Uterus (tissue), 4 donors: Measurements from ENCODE around the gene THRAP3. TPM values are rescaled to one million over a fixed set of nuclear protein-coding genes. Genes with fewer than 3 reads are reported as not detected.
"Not testable (repeated sequence)": the region's sequence is repeated elsewhere in the genome, so short reads cannot be mapped to it uniquely, and the experiment has no call there.

ENCODE experiments used
- DNase-seq, 2 donors: peaks; one replicate each; pipeline ENCODE4 v3.0.0-alpha.2; 2019 to 2020
- H3K27ac ChIP-seq, 2 donors: fragments of 200-600 bp; sonication (generic); 1 replicate in 1 of 2; 2 replicates in 1 of 2; pipeline ENCODE4 v1.5.1; 2016 to 2018
- H3K27me3 ChIP-seq, 2 donors: fragments of 200-600 bp; sonication (generic); one replicate each; pipeline ENCODE4 v1.5.1; 2018 to 2019; ENCODE audit warnings: control low read depth in 1 of 2
- H3K36me3 ChIP-seq, 2 donors: fragments of 200-600 bp; sonication (generic); one replicate each; pipeline ENCODE4 v1.5.1; 2019; ENCODE audit warnings: control low read depth in 1 of 2
- H3K4me1 ChIP-seq, 2 donors: fragments of 200-600 bp; sonication (generic); one replicate each; pipeline ENCODE4 v1.5.1; 2018 to 2019; ENCODE audit warnings: control low read depth in 1 of 2
- H3K4me3 ChIP-seq, 2 donors: fragments of 200-600 bp; sonication (generic); 1 replicate in 1 of 2; 2 replicates in 1 of 2; pipeline ENCODE4 v1.5.1; 2018 to 2019; ENCODE audit warnings: mild to moderate bottlenecking in 1 of 2
- H3K9me3 ChIP-seq, 2 donors: fragments of 200-600 bp; sonication (generic); one replicate each; pipeline ENCODE4 v1.5.1; 2019; ENCODE audit warnings: control low read depth in 1 of 2
- POLR2A ChIP-seq, 2 donors: fragments of 450-650 bp; IDR thresholded peaks; one replicate each; pipeline ENCODE4 v1.6.1; 2016; ENCODE audit warnings: antibody characterized with exemption in 2 of 2, mild to moderate bottlenecking in 1 of 2, moderate library complexity in 1 of 2
- intact Hi-C: fragments of 100-400 bp; cut with DNase I; formaldehyde crosslinking; loops from one replicate; pipeline ENCODE4 v1.15.1; 2023; ENCODE audit warnings: low total_unique reads
- total RNA-seq, 4 donors: library from RNA; depleted of rRNA in 3 of 4; stranded (reverse); fragments of >200 nt in 3 of 4; gene quantifications; one replicate each; pipeline versions ENCODE4 v1.1.0 to v1.2.4, GENCODE V29; 2014 to 2023
- TF ChIP-seq, protein P1 (sequence below), 4 experiments: fragments of 200-600 bp in 2 of 4; fragments of 450-650 bp in 2 of 4; sonication (generic) in 2 of 4; IDR thresholded peaks; one replicate each; pipeline ENCODE4 v1.5.1; 2016 to 2019; ENCODE audit warnings: antibody characterized with exemption in 4 of 4, mild to moderate bottlenecking in 2 of 4, moderate library complexity in 1 of 4
- donor health status: DM: yes; HTN: yes; CAD: no.

THRAP3 gene
- total RNA-seq, 4 donors from 2014 or later: 21.3 to 99.1 (median 67.5) TPM

DNA sequence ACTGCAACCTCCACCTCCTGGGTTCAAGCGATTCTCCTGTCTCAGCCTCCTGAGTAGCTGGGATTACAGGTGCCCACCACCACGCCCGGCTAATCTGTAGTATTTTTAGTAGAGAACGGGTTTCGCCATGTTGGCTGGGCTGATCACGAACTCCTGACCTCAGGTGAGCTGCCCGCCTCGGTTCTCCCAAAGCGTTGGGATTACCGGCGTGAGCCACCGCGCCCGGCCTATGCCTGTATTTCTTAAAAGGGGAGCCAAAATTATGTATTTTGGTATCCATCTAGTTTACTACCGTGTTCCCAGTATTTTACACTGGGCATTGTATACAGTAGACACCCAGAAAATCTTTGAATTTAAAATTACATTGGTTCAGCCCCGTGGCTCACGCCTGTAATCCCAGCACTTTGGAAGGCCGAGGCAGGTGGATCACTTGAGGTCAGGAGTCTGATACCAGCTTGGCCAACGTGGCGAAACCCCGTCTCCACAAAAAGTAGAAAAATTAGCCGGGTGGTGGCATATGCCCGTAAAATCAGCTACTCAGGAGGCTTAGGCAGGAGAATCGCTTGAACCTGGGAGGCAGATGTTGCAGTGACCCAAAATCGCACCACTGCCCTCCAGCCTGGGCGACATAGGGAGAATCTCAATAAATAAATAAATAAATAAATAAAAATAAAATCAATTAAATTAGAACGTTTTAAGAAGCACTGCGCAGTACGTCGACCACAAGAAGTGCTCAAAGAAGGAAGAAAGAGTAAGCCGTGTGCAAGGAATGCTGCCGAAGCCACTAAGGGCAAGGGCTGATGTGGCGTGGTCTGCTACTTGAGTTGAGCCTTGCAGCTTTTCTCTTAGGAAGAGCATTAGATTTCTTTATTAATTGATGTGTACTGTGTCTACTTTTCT is 1.5 kb upstream of the THRAP3 start:
- H3K4me1 ChIP-seq: peaks cover 8 to 14% of the 10 kb centered on the region in 2 donors
- no peaks in the 10 kb centered on the region for H3K9me3 ChIP-seq
- peak overlapping the region; percentile 48 to 57 for H3K4me3 ChIP-seq
- no peaks in the 10 kb centered on the region for H3K27me3 ChIP-seq
- no peaks in the 10 kb centered on the region for H3K36me3 ChIP-seq
- intact Hi-C loops: no loop called here
- TF ChIP-seq, protein P1, sequence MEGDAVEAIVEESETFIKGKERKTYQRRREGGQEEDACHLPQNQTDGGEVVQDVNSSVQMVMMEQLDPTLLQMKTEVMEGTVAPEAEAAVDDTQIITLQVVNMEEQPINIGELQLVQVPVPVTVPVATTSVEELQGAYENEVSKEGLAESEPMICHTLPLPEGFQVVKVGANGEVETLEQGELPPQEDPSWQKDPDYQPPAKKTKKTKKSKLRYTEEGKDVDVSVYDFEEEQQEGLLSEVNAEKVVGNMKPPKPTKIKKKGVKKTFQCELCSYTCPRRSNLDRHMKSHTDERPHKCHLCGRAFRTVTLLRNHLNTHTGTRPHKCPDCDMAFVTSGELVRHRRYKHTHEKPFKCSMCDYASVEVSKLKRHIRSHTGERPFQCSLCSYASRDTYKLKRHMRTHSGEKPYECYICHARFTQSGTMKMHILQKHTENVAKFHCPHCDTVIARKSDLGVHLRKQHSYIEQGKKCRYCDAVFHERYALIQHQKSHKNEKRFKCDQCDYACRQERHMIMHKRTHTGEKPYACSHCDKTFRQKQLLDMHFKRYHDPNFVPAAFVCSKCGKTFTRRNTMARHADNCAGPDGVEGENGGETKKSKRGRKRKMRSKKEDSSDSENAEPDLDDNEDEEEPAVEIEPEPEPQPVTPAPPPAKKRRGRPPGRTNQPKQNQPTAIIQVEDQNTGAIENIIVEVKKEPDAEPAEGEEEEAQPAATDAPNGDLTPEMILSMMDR (IDR thresholded peaks at IDR 0.05): no peak
- no peak for TF ChIP-seq POLR2A (IDR thresholded peaks at IDR 0.05)
- H3K27ac ChIP-seq: peak overlapping the region; percentile 93 to 96
- no peak for DNase-seq

DNA sequence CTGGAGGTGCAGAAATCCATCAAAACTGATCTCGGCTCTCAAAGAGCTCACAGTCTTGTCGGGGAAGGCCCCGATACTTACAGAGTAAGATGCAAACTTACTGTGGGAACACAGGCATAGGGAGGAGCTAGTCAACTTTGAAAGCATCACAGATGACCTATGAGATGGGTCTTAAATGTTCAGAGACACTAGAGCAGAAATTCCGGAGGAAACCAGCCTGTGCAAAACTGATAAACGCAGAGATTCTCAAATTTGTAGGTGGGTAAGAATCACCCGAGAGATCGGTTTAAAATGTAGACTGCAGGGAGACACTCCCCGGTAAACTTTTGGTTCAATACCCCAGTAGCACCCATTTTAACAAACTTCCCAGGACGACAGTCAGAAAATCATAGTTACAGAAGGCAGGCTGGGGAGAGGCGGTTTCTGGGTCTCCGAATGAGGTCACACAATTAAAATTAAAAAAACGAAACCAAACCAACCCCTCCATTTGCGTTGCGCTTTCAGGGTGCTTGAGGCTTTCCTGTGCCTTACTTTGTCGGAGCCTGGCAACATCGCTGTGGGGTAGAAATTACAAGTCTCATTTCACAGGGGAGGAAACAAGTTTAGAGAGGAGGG is 755 bp upstream of the THRAP3 start:
- Histone ChIP-seq H3K36me3 (no peaks in the 10 kb centered on the region), H3K27ac (peak overlapping the region; percentile 93 to 96), H3K9me3 (no peaks in the 10 kb centered on the region), H3K27me3 (no peaks in the 10 kb centered on the region), H3K4me1 (peaks cover 8 to 14% of the 10 kb centered on the region in 2 donors), H3K4me3 (peak overlapping the region; percentile 48 to 57)
- intact Hi-C loops: no loop called here
- TF ChIP-seq, protein P1 (IDR thresholded peaks at IDR 0.05): no peak
- TF ChIP-seq POLR2A (IDR thresholded peaks at IDR 0.05): no peak
- DNase-seq: peak in 1 of 2 donors; percentile 31

DNA sequence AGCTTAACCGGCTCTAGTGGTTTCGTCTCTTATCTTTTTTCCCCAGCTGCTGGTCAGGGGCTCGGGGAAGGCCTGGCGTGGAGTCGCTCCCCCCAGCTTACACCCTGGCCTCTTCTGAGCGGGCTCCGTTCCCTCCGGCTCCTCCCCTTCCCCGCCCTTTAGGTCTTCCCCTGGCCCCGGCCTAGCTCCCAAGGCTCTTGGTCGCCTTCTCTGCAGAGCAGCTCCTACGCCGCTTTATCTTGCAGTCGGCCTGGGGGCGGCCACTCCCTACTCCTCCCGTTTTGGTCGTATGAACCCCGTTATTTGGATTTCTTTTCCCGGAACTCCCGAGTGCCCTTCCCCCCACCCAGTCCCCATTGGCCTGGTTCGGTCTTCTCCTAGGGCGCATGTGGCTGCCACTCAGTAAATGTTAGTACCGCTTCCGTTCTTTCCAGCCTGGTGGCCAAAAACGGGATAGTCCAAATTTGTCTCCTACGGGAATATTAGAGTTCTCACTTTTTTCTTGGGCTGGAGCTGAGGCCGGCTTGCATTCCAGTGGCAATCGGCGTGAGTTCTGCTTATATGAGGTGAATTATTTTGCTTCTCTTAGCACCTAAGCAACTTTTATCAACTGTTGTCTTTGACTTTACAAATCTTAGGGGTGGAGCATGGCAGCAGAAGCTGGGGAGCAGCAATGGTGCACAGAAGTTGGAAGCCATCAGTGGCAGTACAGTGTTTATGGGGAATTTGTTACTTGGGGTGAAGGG is 467 bp downstream of the THRAP3 start:
- Histone ChIP-seq H3K36me3 (no peaks in the 10 kb centered on the region), H3K4me3 (peak overlapping the region; percentile 55 to 98), H3K27ac (peak overlapping the region; percentile 91 to 92), H3K9me3 (no peaks in the 10 kb centered on the region), H3K4me1 (peaks cover 8 to 14% of the 10 kb centered on the region in 2 donors), H3K27me3 (no peaks in the 10 kb centered on the region)
- TF ChIP-seq POLR2A (IDR thresholded peaks at IDR 0.05): no peak
- TF ChIP-seq, protein P1 (IDR thresholded peaks at IDR 0.05): peak in 3 of 4 experiments; percentile 26 to 40 (median 29)
- intact Hi-C loops: no loop called here
- DNase-seq: peak in 1 of 2 donors; percentile 76

DNA sequence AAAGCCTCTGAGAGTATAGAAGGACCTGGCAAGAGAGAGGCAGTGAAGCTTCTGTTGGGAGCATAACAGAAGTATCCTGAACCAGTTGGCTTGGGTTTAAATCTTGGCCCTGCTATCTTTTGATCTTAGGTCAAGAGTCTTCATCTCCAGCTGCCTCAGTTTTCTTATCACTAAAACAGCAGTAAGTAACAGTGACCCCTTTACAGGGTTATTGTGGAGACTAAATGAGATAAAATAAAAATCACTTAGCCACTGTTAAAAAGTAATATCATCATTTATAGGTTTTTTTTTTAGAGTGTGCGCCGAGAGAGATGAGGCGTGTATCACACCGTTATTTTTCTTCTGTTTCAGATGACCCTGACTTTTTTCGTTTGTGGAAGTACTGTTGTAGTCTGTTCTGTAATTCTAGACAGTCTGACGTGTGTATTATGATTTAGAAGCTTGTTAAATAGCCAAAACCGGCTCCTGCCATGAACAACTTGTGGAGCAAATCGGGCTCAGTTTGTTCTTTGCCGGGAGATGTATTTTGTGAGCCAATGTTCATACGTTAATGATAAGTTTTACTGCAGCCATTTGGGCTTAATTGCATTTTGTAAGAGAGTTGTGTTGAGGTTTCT is 1.1 kb downstream of the THRAP3 start:
- no peaks in the 10 kb centered on the region for H3K36me3 ChIP-seq
- peaks cover 8 to 14% of the 10 kb centered on the region in 2 donors for H3K4me1 ChIP-seq
- TF ChIP-seq, protein P1 (IDR thresholded peaks at IDR 0.05): no peak
- no peak for TF ChIP-seq POLR2A (IDR thresholded peaks at IDR 0.05)
- H3K27ac ChIP-seq: peak overlapping the region; percentile 91 to 92
- no peaks in the 10 kb centered on the region for H3K9me3 ChIP-seq
- peak overlapping the region; percentile 55 to 98 for H3K4me3 ChIP-seq
- no peak for DNase-seq
- no peaks in the 10 kb centered on the region for H3K27me3 ChIP-seq
- intact Hi-C loops: no loop called here

DNA sequence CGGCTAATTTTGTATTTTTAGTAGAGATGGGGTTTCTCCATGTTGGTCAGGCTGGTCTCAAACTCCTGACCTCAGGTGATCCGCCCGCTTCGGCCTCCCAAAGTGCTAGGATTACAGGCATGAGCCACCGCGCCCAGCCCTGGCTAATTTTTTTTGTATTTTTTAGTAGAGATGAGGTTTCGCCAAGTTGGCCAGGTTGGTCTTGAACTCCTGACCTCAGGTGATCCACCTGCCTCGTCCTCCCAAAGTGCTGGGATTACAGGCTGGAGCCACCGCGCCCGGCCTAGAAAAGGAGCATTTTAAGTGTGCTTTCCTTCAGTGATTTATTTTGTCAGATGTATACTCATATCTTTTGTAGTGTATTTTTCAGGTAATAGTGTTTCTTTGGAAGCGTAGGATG is 6.0 kb downstream of the THRAP3 start:
- intact Hi-C loops: loop anchor here (10.0 kb wide), 1 partner anchor 55 kb away; no protein-coding TSS in a partner anchor
- not testable (repeated sequence) for H3K36me3 ChIP-seq, H3K27ac ChIP-seq, H3K27me3 ChIP-seq, DNase-seq, H3K4me3 ChIP-seq, H3K9me3 ChIP-seq
- H3K4me1 ChIP-seq: peaks cover 12 to 14% of the 10 kb centered on the region in 2 donors
